Measurements from ENCODE around the gene LEO1.

LEO1 gene

DNA sequence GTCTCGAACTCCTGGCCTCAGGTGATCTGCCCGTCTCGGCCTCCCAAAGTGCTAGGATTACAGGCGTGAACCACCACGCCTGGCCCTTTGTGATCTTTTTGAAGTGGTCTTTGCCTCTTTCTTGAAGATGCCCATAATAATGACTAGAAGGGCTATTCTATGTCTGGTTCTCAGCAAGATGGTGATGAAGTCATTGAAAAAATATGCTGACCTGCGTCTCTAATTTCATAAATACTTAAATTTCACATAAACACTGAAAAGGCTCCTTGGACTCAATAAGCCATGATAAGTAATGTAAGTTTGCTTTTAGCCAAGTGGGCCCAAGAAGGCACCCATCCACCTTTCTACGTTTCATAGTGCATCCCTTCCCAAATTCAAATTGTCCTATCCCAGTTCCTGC, 46.7 kb upstream of the LEO1 start:
- Histone ChIP-seq H3K27me3 (no peaks in the 10 kb centered on the region), H3K9me3 (no peaks in the 10 kb centered on the region), H3K4me3 (ENCODE audit: low read depth, low read length) (no peak overlapping the region), H3K36me3 (no peaks in the 10 kb centered on the region; the same call in 1 of the 2 replicates), H3K4me1 (no peaks in the 10 kb centered on the region)
- DNase-seq = no peak
- TF ChIP-seq, protein P1, sequence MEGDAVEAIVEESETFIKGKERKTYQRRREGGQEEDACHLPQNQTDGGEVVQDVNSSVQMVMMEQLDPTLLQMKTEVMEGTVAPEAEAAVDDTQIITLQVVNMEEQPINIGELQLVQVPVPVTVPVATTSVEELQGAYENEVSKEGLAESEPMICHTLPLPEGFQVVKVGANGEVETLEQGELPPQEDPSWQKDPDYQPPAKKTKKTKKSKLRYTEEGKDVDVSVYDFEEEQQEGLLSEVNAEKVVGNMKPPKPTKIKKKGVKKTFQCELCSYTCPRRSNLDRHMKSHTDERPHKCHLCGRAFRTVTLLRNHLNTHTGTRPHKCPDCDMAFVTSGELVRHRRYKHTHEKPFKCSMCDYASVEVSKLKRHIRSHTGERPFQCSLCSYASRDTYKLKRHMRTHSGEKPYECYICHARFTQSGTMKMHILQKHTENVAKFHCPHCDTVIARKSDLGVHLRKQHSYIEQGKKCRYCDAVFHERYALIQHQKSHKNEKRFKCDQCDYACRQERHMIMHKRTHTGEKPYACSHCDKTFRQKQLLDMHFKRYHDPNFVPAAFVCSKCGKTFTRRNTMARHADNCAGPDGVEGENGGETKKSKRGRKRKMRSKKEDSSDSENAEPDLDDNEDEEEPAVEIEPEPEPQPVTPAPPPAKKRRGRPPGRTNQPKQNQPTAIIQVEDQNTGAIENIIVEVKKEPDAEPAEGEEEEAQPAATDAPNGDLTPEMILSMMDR (IDR thresholded peaks at IDR 0.05; ENCODE audit: low read depth, low read length) = no peak

DNA sequence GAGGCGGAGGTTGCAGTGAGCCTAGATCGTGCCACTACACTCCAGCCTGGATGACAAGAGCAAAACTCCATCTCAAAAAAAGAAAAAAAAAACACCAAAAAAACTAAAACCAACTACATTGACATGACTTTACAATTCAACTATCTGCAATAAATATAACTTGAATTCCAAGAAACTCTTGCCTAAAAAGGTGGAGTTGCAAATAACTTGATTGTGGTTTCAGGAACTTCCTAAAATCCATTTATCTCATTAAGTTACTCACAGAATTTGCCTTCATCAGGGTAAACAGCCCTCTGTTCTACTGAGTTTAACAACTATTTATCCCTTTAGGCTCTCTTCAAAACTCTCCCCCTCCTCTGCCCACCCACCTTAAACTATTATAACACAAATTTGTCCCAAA, 44.7 kb upstream of the LEO1 start:
- no peaks in the 10 kb centered on the region for H3K9me3 ChIP-seq
- TF ChIP-seq, protein P1 (IDR thresholded peaks at IDR 0.05; ENCODE audit: low read depth, low read length) = no peak
- H3K27me3 ChIP-seq = no peaks in the 10 kb centered on the region
- no peaks in the 10 kb centered on the region; the same call in 1 of the 2 replicates for H3K36me3 ChIP-seq
- no peaks in the 10 kb centered on the region for H3K4me1 ChIP-seq
- no peak for DNase-seq
- H3K4me3 ChIP-seq (ENCODE audit: low read depth, low read length) = no peak overlapping the region

DNA sequence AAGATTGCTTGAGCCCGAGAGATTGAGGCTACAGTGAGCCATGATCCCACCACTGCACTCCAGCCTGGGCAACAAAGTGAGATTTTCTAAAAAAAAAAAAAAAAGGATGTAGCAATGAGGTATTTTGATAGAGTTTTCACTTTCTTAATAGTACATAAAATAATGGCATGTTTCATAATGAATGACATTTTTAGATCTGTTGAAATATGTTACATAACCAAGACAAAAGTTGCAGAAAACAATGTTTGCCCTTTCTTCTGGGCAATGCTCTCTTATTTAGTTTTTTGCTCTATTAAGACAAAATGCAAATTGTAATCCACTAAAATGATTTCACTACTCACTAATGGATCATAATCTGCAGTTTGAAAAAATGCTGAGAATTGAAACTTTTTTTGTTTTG, 43.0 kb upstream of the LEO1 start:
- H3K9me3 ChIP-seq = no peaks in the 10 kb centered on the region
- DNase-seq = no peak
- no peaks in the 10 kb centered on the region for H3K27me3 ChIP-seq
- TF ChIP-seq, protein P1 (IDR thresholded peaks at IDR 0.05; ENCODE audit: low read depth, low read length) = no peak
- H3K4me1 ChIP-seq = no peaks in the 10 kb centered on the region
- H3K36me3 ChIP-seq = no peaks in the 10 kb centered on the region; the same call in 1 of the 2 replicates
- H3K4me3 ChIP-seq (ENCODE audit: low read depth, low read length) = no peak overlapping the region

DNA sequence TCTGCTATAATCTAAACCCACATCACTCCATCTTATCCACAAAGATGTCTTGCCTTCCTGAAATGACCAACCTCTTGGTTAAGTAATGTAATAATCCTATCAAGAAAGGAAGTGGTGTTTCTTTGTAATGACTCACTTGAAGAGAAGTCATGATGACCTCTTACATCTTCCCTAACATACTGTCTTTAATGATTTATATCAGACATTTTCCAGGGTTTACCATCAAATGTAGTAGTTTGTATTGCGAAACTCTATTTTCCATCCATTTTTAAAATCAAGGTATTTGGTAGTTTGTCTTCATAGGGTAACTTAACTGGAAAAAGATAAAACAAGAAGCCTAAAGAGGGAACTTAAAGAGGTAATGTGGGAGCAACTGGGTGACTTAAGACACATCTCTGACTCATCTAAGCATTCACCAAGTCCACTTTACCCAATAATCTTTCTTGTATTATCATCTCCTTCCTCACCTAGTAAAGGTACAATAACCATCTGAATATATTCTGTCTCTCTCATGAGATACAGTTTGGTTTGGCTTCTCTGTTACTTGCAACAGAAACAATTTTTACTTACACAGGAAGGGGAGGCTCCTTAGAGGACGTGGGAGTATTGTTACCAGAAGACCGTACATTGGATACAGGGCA, 41.7 kb upstream of the LEO1 start:
- TF ChIP-seq, protein P1 (IDR thresholded peaks at IDR 0.05; ENCODE audit: low read depth, low read length) = no peak
- H3K36me3 ChIP-seq = no peaks in the 10 kb centered on the region
- DNase-seq = no peak
- H3K4me3 ChIP-seq (ENCODE audit: low read depth, low read length) = no peak overlapping the region
- no peaks in the 10 kb centered on the region for H3K9me3 ChIP-seq
- H3K4me1 ChIP-seq = no peaks in the 10 kb centered on the region
- no peaks in the 10 kb centered on the region for H3K27me3 ChIP-seq

DNA sequence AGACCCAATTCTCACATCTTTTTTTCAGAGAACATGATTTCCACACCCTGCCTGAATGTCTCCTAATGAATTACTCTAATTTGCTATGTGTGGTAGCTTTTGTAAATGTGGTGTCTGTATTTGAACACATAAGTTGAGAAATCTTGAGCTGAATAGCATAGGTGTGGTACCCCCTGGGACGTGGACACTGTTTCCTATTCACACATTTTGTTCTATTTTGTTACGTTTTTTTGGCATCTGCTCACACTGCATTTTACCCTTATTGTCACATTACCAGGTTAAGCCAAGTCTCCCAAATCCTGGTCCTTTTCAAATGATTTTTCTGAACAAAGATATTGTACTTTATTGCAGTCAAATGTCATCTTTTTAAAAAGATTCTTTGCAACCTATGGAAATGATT, 40.6 kb upstream of the LEO1 start:
- no peaks in the 10 kb centered on the region for H3K4me1 ChIP-seq
- DNase-seq = no peak
- H3K36me3 ChIP-seq = no peaks in the 10 kb centered on the region
- H3K27me3 ChIP-seq = no peaks in the 10 kb centered on the region
- TF ChIP-seq, protein P1 (IDR thresholded peaks at IDR 0.05; ENCODE audit: low read depth, low read length) = no peak
- no peaks in the 10 kb centered on the region for H3K9me3 ChIP-seq
- H3K4me3 ChIP-seq (ENCODE audit: low read depth, low read length) = no peak overlapping the region

DNA sequence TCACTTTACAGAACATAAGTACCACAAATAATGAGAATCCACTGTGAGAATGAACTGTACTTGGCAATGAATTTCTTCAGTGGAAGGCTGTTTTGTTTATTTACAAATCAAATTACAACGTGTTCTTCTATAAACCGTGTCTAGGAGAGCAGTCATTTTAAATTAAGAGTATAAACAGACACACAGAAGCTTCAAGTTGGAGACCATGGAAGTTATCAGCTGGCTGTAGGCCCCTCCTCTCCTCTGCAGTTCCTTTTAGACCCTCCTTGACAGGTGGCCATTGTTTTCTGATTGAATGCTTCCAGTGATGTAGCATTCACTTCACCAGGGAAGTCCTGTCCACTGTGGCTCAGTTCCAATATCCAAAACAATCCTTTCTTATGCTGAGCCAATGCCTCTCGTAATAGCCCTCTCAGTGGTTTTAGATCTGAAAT, 40.1 kb upstream of the LEO1 start:
- Histone ChIP-seq H3K9me3 (no peaks in the 10 kb centered on the region), H3K4me1 (no peaks in the 10 kb centered on the region), H3K4me3 (ENCODE audit: low read depth, low read length) (no peak overlapping the region), H3K27me3 (no peaks in the 10 kb centered on the region), H3K36me3 (no peaks in the 10 kb centered on the region)
- no peak for DNase-seq
- TF ChIP-seq, protein P1 (IDR thresholded peaks at IDR 0.05; ENCODE audit: low read depth, low read length) = no peak

Data from BE2C (cell line).